ENCODE results near the gene ADGRG3.

DNA sequence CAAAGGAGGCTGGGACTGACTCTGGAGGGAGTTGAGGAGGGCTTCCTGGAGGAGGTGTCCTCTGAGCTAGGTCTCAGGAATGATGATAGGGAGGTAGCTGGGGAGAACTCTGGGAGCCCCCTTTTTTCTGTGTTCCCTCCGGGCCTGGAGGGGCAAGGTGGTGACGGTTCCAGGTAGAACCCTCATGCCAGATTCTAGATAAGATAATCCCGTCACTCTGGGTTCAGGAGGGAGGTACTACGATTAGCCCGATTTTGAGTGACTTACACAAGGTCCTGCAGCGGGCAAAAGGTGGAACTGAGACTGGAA is 18.7 kb upstream of the ADGRG3 start:
- TF ChIP-seq CTCF (IDR thresholded peaks at IDR 0.05; ENCODE audit: low read depth, low read length, poor library complexity, severe bottlenecking) (no peak), EZH2phosphoT487 (IDR thresholded peaks at IDR 0.05; ENCODE audit: borderline replicate concordance, low read length) (no peak)

All from DOHH2 (cell line).